ENCODE measurements around the gene EPHB6. TPM values are rescaled to one million over a fixed set of nuclear protein-coding genes. Genes with fewer than 3 reads are reported as not detected.

EPHB6 gene
- total and polyA plus RNA-seq, 10 of the 15 experiments (the other 5 are each of a cell fraction or from before 2014, with no cell fraction given) = 0.06 to 1.3 (median 0.37) TPM; not detected in 2

DNA sequence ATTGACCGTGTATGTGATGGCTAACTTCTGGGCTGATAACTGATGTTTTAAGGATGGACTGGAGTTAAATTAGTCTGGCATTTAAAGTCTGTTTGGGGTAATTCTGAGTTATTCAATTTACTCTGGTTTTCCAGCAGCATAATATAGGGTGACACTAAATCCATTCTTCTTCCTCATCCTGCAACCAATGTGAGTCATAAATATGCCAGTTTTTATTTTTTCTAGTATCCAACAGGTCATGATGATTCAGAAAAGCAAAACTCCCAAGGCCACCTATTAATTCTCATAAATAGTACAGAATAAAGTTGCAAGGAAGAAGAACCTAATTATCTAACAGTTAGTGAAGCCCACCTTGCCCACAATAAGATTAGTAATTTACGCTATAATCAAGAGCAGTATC lies 7.5 kb upstream of the EPHB6 start:
- Histone ChIP-seq H3K27me3 (replicated peaks in 1 of 2; ENCODE audit: control insufficient read depth in 2 of 2, insufficient read depth in 2 of 2, low read length in 1 of 2) (peaks cover 0 to 2% of the 10 kb centered on the region in 2 experiments; a peak in 1 of 4 replicates), H3K27ac (ENCODE audit: control insufficient read depth, insufficient read depth) (no peak overlapping the region), H3K9me3 (replicated peaks; ENCODE audit: control insufficient read depth, insufficient read depth, low read length) (no peaks in the 10 kb centered on the region), H2AFZ (ENCODE audit: control insufficient read depth, low read depth, low read length) (no peak overlapping the region), H3K4me2 (ENCODE audit: control insufficient read depth, insufficient read depth) (no peak overlapping the region), H3K4me1 (ENCODE audit: control insufficient read depth, insufficient read depth, low read length) (no peaks in the 10 kb centered on the region), H4K20me1 (ENCODE audit: control insufficient read depth, insufficient read depth) (no peaks in the 10 kb centered on the region), H3K79me2 (ENCODE audit: control insufficient read depth, insufficient read depth, low read length) (no peaks in the 10 kb centered on the region), H3K36me3 (ENCODE audit: control insufficient read depth in 2 of 2, insufficient read depth in 2 of 2, low read length in 1 of 2) (no peaks in the 10 kb centered on the region), H3K4me3 (no peak overlapping the region), H3K9ac (ENCODE audit: control insufficient read depth, insufficient read depth, low read length) (no peak overlapping the region)
- no peak for FAIRE-seq
- POLR2A ChIA-PET = no interaction called here
- ATAC-seq = no peak
- no peak for DNase-seq (ENCODE audit: low read depth, low spot score)
- RAD21 ChIA-PET (ENCODE audit: unreplicated experiment) = no interaction called here
- CTCF ChIA-PET = no interaction called here
- in situ Hi-C loops (cut with MboI) (no loop called here), intact Hi-C loops (cut with micrococcal nuclease; ENCODE audit: unreplicated experiment) (no loop called here)
- 0% methylated on average over 2 of the region's 2 CpGs for WGBS (ENCODE audit: insufficient coverage, insufficient replicate concordance, low lambda C conversion rate, missing lambda C conversion rate)
- BruUV-seq (replicated peaks) = no TSS peak
- SMC1A ChIA-PET (ENCODE audit: uncharacterized antibody, unreplicated experiment) = no interaction called here
- TF ChIP-seq RB1 (IDR thresholded peaks at IDR 0.05; ENCODE audit: borderline replicate concordance) = no peak

- H3K4me2 ChIP-seq (ENCODE audit: control insufficient read depth, insufficient read depth) = no peak overlapping the region
- ChIA-PET RAD21 (ENCODE audit: unreplicated experiment) (interaction anchor here (0.7 to 1.7 kb wide), 4 partner anchors 11 to 152 kb away, joined by 3 to 7 read pairs (median 4); no protein-coding TSS in a partner anchor), CTCF (interaction anchor here (0.7 to 3.2 kb wide), 15 partner anchors 8 to 363 kb away, joined by 3 to 14 read pairs (median 6); no protein-coding TSS in a partner anchor), SMC1A (ENCODE audit: uncharacterized antibody, unreplicated experiment) (interaction anchor here (1.0 to 1.6 kb wide), 9 partner anchors 8 to 364 kb away, joined by 3 to 10 read pairs (median 3); no protein-coding TSS in a partner anchor), POLR2A (no interaction called here)
- no peak for ATAC-seq
- in situ Hi-C loops (cut with MboI) (no loop called here), intact Hi-C loops (cut with micrococcal nuclease; ENCODE audit: unreplicated experiment) (no loop called here)
- no TSS peak for BruUV-seq (replicated peaks)
- no peaks in the 10 kb centered on the region for H3K36me3 ChIP-seq (ENCODE audit: control insufficient read depth in 2 of 2, insufficient read depth in 2 of 2, low read length in 1 of 2)
- 61% methylated on average over 4 of the region's 4 CpGs for WGBS (ENCODE audit: insufficient coverage, insufficient replicate concordance, low lambda C conversion rate, missing lambda C conversion rate)
- no peaks in the 10 kb centered on the region for H3K9me3 ChIP-seq (replicated peaks; ENCODE audit: control insufficient read depth, insufficient read depth, low read length)
- H3K27me3 ChIP-seq (replicated peaks in 1 of 2; ENCODE audit: control insufficient read depth in 2 of 2, insufficient read depth in 2 of 2, low read length in 1 of 2) = peaks cover 0 to 8% of the 10 kb centered on the region in 2 experiments
- DNase-seq (ENCODE audit: low read depth, low spot score) = no peak
- no peak overlapping the region for H3K4me3 ChIP-seq
- no peak overlapping the region for H2AFZ ChIP-seq (ENCODE audit: control insufficient read depth, low read depth, low read length)
- H3K4me1 ChIP-seq (ENCODE audit: control insufficient read depth, insufficient read depth, low read length) = no peaks in the 10 kb centered on the region
- H4K20me1 ChIP-seq (ENCODE audit: control insufficient read depth, insufficient read depth) = no peaks in the 10 kb centered on the region
- TF ChIP-seq NBN (IDR thresholded peaks at IDR 0.05) (no peak), POLR2AphosphoS2 (IDR thresholded peaks at IDR 0.05; ENCODE audit: low read depth, low read length) (no peak), RAD51 (IDR thresholded peaks at IDR 0.05) (peak; percentile 83)
- no peak overlapping the region for H3K9ac ChIP-seq (ENCODE audit: control insufficient read depth, insufficient read depth, low read length)
- H3K27ac ChIP-seq (ENCODE audit: control insufficient read depth, insufficient read depth) = no peak overlapping the region
- no peak for FAIRE-seq
- no peaks in the 10 kb centered on the region for H3K79me2 ChIP-seq (ENCODE audit: control insufficient read depth, insufficient read depth, low read length)
Measured at GRCh38 chr7:142851269-142851668, 3.6 kb upstream of the EPHB6 start.
